Activated CD8-positive, alpha-beta memory T cell treated with anti-CD3 and anti-CD28 coated beads, Interleukin-2, amount 50 U/mL, for 24 hours (primary cell): ENCODE data around the gene MARCHF3.
"Not testable (repeated sequence)": the region's sequence is repeated elsewhere in the genome, so short reads cannot be mapped to it uniquely, and the experiment has no call there.

Experiments used
- DNase-seq: peaks from one replicate; pipeline ENCODE4 v3.0.0-alpha.2; 2020; ENCODE audit errors: extremely low read depth

The MARCHF3 gene

DNA sequence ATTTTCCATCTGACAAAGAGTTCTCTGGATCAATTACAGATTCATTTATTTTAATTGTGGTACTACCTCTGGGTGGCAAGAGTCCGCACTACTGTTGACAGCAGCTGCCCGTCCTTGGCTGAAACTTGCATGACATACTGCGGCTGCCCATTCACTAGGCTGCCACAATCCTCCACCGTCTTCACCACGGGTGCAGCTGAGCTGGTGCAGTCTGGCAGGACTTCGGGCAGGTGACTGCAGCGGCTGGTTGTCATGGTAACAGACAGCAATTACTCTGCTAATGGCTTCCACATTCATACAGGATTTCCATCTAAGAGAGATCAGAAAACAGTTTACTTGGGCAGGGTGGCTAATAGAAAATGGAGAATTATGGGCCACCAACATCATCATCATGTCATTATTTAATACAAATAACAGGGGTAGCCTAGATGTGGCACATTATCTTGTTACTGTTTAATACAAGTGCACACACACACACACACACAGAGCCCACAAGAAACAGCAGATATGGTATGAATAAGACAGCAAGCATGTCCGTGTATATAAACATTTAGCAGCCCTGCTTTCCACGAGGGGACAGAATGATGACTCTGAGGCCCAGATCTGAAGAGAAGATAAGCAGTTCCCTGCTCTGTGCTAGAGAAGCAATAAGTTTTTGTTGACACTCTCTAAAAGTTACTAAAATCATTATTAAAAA lies 112.3 kb downstream of the MARCHF3 start:
- DNase-seq: no peak

- no peak for DNase-seq
These were observed 114.9 kb downstream of the MARCHF3 start for GRCh38 chr5:126915496-126915895.

DNA sequence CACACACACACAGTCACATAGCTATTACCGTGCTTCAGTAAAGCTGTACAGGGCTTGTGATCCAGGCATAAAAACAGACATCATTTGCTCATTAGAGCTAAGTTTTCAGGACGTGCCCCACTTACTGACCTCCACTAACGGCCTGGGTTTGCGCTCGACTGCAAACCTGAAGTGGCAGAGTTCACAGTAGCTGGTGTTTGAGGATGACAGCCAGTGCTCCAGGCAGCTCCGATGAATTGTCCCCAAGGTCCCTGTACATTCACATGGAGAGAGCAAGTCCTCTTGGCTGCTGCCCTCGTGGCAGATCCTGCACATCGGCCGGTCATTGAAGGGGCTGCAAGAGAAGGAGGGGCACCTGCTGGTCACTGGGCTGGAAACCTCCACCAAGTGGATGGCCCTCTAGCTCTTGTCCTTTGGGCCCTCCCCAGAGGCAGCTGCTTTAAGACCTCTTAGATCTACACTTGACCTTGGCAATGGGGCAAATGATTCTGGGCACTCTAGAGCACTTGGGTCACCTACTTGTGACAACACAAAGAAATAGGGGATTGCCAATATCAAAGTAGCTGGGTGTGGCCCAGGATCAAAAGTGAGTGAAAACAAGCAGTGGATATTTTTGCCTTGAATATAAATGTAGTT lies 115.4 kb downstream of the MARCHF3 start:
- no peak for DNase-seq

GRCh38 chr5:126912616-126913200 lies 117.7 kb downstream of the MARCHF3 start:
- no peak for DNase-seq

- no peak for DNase-seq
These were observed 118.4 kb downstream of the MARCHF3 start for GRCh38 chr5:126911986-126912385.

- DNase-seq: no peak
These were observed 120.5 kb downstream of the MARCHF3 start for GRCh38 chr5:126909856-126910255.

DNA sequence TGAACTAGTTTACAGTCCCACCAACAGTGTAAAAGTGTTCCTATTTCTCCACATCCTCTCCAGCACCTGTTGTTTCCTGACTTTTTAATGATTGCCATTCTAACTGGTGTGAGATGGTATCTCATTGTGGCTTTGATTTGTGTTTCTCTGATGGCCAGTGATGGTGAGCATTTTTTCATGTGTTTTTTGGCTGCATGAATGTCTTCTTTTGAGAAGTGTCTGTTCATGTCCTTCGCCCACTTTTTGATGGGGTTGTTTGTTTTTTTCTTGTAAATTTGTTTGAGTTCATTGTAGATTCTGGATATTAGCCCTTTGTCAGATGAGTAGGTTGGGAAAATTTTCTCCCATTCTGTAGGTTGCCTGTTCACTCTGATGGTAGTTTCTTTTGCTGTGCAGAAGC lies 126.0 kb downstream of the MARCHF3 start:
- DNase-seq: not testable (repeated sequence)

GRCh38 chr5:126900796-126901195 lies 129.6 kb downstream of the MARCHF3 start:
- no peak for DNase-seq

DNA sequence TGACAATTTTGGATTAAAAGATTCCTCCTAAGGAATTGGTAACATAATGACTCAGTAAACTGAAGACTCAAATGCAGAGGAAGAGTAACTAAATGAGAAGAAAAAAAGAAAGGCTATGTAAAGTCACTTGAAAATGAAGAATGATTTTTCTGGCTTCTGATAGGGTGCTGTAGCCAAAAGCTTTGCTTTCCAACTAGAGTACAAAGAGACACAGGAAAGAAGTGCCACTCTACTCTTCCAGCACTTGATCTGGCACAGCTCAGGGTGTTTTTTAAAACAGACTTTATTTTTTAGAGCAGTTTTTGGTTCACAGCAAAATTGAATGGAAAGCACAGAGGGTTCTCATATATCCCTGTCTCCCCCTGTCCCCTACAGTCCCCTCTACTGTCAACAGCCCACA lies 130.9 kb downstream of the MARCHF3 start:
- DNase-seq: no peak

GRCh38 chr5:126897851-126898630 lies 132.3 kb downstream of the MARCHF3 start:
- DNase-seq: no peak

GRCh38 chr5:126896170-126896702 lies 134.1 kb downstream of the MARCHF3 start:
- DNase-seq: no peak

DNA sequence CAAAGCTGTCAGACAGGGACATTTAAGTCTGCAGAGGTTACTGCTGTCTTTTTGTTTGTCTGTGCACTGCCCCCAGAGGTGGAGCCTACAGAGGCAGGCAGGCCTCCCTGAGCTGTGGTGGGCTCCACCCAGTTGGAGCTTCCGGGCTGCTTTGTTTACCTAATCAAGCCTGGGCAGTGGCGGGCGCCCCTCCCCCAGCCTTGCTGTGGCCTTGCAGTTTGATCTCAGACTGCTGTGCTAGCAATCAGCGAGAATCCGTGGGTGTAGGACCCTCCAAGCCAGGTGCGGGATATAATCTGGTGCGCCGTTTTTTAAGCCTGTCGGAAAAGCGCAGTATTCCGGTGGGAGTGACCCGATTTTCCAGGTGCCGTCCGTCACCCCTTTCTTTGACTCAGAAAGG lies 134.6 kb downstream of the MARCHF3 start:
- not testable (repeated sequence) for DNase-seq

GRCh38 chr5:126890414-126890813 lies 139.9 kb downstream of the MARCHF3 start:
- not testable (repeated sequence) for DNase-seq

DNA sequence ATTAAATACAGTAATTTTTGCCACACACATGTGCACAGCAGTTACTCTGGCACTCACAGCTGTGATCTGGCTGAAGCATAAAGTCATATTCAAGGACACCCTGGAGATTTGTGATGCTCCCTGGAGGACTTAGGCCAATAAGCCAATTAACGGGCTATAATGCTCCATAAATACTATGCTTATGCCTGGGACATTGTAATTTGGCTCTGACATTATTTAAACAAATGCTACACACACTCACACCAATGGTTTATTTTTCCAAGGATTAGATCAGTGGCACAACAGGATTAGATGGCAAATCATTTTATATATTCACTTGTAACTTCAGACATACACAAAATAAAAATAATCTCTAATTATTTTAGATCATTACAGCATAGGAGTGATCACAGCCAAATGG lies 142.2 kb downstream of the MARCHF3 start:
- no peak for DNase-seq

DNA sequence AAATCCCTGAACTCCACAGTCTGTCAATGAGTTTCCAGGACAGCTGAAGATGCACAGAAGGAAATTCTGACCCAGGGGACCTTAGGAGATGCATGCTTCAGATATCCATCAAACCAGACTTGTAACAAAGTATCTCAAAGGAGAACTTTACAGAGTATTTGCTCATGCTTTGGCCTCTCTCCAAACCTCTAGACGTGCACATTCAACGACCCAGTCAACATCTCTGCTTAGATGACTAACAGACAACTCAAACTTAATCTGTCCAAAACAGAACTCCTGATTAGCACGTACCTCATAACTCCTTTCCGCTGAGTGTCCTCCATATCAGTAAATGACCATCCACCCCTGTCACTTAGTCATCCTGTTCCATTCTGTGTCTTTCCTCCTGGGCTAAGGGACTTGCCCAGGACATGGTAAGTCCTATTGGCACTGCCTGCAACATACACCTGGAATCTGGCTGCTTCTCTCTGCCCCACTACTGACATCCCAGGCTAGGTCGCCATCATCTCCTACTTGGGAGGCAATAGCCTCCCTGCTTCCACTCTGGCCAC lies 146.0 kb downstream of the MARCHF3 start:
- DNase-seq: no peak

- DNase-seq: no peak
These were observed 146.7 kb downstream of the MARCHF3 start for GRCh38 chr5:126883564-126884245.

DNA sequence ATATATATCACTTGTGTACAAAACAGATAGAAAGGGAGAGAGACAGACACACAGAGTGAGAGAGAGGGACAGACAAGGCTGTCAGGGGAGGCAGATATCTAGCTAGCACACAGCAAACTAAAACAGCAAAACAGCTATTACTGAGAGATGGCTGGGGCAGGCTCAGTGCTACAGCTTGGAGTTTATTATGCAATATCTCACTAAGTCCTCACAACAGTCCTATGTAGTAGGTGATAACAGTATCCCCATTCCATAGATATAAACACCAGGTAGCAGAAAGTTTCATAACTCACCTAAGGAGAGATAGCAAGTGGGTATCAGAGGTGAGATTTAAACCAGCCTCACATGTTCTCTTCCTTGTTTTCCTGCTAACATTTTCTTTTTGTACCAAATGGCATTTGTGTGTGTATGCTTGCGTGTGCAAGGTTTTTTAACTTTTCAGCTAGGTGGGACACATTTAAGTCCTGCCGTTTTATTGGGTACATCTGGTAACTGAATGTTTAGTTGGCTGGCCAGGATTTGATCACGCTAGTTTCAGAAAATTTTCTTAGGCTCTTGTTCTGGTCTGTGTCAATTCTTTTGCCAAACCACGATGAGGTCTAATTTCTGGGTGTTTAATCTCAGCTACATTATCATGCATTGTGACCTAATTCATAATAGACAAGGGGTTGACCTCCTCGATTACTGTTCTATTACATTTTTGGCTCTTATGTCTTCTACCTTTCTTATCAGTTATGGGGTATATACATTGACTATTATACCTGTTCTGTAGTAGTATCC lies 148.3 kb downstream of the MARCHF3 start:
- no peak for DNase-seq

GRCh38 chr5:126878634-126879033 lies 151.7 kb downstream of the MARCHF3 start:
- DNase-seq: no peak

DNA sequence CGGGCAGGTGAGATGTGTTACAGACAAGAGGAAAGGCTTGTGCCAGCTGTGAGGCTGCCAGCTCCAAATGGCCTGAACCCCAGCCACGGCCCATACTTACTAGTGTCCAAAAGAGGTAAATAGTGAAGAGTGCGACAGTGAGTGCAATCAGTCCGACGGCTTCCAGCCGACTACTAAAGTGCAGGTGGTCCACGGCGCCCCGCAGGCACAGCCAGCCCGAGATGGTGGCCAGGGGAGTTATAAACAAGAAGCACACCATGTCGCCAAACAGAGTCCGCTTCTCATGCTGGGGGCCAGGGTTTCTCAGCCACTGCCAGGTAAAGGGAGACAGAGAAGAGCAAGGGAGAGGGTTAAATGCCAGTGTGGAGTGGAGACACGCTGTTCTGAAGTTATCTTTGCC lies 152.3 kb downstream of the MARCHF3 start:
- DNase-seq: no peak

DNA sequence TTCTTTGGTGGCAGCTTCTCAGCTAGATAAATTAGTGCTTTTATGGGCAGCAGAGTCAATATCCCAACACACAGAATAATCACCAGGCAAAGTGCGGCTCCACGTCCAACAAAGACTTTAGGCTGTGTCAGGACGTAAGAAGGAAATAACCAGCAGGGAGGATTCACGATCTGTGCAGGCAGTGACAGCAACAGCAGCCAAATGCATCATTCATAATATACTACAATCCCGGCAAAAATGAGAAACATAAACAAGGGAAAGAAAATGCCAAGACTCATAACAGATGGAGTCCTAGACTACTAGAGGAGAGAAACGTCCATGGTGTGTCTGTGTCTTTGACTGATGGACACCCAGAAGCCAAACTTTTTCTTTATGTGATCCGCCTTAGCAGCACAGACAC lies 152.8 kb downstream of the MARCHF3 start:
- no peak for DNase-seq
